Measurements from ENCODE around the gene NAT10. TPM values are rescaled to one million over a fixed set of nuclear protein-coding genes. Genes with fewer than 3 reads are reported as not detected.

The NAT10 gene
- polyA plus RNA-seq, 1 of the 3 experiments (the other 2 are of a cell fraction): 31.0 TPM

DNA sequence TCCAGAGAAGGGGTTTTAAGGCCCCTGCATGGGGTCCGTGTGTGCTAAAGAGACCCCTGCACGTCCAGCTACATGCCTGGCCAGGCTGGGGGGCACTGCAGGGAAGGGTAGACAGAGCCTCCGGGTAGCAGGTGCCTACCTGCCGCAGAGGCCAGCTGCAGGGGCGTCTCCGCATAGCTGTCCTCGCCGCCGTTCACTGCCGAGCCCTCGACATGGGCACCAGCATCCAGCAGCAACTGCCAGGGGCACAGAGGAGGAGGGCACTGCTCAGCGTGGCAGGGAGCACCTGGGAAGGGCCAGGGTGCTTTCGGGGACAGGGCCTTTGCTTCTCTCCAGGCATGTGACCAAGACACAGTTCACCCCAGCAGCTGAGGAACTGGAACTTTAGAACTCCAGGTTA is 59.7 kb downstream of the NAT10 start:
- no peaks in the 10 kb centered on the region for H3K9me2 ChIP-seq
- POLR2A ChIA-PET: no interaction called here

More for the DNA sequence above, 59.7 kb downstream of the NAT10 start:
- Histone ChIP-seq H3K4me1 (ENCODE audit: control insufficient read depth in 1 of 2, insufficient read depth in 2 of 2, low read depth in 1 of 2, low read length in 1 of 2) (peaks cover 0 to 59% of the 10 kb centered on the region in 2 experiments; a peak in 1 of 4 replicates), H3K4me2 (no peak overlapping the region), H4K20me1 (ENCODE audit: insufficient read depth) (no peaks in the 10 kb centered on the region), H3F3A (replicated peaks; ENCODE audit: insufficient read depth) (no peaks in the 10 kb centered on the region), H3K36me3 (replicated peaks in 1 of 2; ENCODE audit: control insufficient read depth in 1 of 2, insufficient read depth in 2 of 2, low read length in 1 of 2) (peaks cover 0 to 16% of the 10 kb centered on the region in 2 experiments), H3K4me3 (ENCODE audit: low read depth in 2 of 2, low read length in 1 of 2) (no peak overlapping the region), H3K79me2 (ENCODE audit: insufficient read depth) (no peaks in the 10 kb centered on the region), H2AFZ (ENCODE audit: low read depth) (no peak overlapping the region), H3K9me3 (no peaks in the 10 kb centered on the region), H3K27ac (ENCODE audit: low read depth in 2 of 2, low read length in 1 of 2) (no peak overlapping the region), H3K27me3 (ENCODE audit: insufficient read depth) (no peaks in the 10 kb centered on the region), H3K9ac (no peak overlapping the region)
- 97% methylated on average over 6 of the region's 13 CpGs for WGBS (ENCODE audit: low lambda C conversion rate)
- TF ChIP-seq POLR2AphosphoS5 (IDR thresholded peaks at IDR 0.05; ENCODE audit: low read depth, low read length) (no peak), SIN3A (IDR thresholded peaks at IDR 0.05; ENCODE audit: borderline replicate concordance, low read depth, low read length) (no peak), IRF3 (IDR thresholded peaks at IDR 0.05; ENCODE audit: low read depth, low read length) (no peak), TCF12 (IDR thresholded peaks at IDR 0.05) (no peak), REST (IDR thresholded peaks at IDR 0.05; ENCODE audit: low read depth, low read length) (no peak), NFIC (IDR thresholded peaks at IDR 0.05; ENCODE audit: borderline replicate concordance) (no peak), ELF1 (IDR thresholded peaks at IDR 0.05) (no peak), SMC3 (IDR thresholded peaks at IDR 0.05; ENCODE audit: low read depth, low read length) (no peak), MXI1 (IDR thresholded peaks at IDR 0.05; ENCODE audit: low read depth, low read length) (no peak), TEAD4 (IDR thresholded peaks at IDR 0.05; ENCODE audit: borderline replicate concordance, insufficient read depth) (no peak), EZH2phosphoT487 (IDR thresholded peaks at IDR 0.05; ENCODE audit: borderline replicate concordance, low read depth) (no peak), RCOR1 (IDR thresholded peaks at IDR 0.05; ENCODE audit: low read length) (no peak), RXRA (IDR thresholded peaks at IDR 0.05; ENCODE audit: borderline replicate concordance, low read depth) (no peak), TAF1 (IDR thresholded peaks at IDR 0.05; ENCODE audit: borderline replicate concordance, low read depth, low read length) (no peak), FOXJ3 (CRISPR knock-in tag; IDR thresholded peaks at IDR 0.05) (no peak), JUND (IDR thresholded peaks at IDR 0.05) (no peak)
- TF ChIP-seq, protein P1, sequence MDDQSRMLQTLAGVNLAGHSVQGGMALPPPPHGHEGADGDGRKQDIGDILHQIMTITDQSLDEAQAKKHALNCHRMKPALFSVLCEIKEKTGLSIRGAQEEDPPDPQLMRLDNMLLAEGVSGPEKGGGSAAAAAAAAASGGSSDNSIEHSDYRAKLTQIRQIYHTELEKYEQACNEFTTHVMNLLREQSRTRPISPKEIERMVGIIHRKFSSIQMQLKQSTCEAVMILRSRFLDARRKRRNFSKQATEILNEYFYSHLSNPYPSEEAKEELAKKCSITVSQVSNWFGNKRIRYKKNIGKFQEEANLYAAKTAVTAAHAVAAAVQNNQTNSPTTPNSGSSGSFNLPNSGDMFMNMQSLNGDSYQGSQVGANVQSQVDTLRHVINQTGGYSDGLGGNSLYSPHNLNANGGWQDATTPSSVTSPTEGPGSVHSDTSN (IDR thresholded peaks at IDR 0.05): no peak
- CTCF ChIA-PET: interaction anchor here (0.7 to 2.9 kb wide), 7 partner anchors 9 to 328 kb away, joined by 3 to 28 read pairs (median 5); partner anchors contain the start of gene ABTB2
- no peak for DNase-seq

All from SK-N-SH (cell line).